GM19467 (cell line): ENCODE results near the gene HDAC4.
"Not testable (repeated sequence)": the region's sequence is repeated elsewhere in the genome, so short reads cannot be mapped to it uniquely, and the experiment has no call there.

Experiments used
- ATAC-seq: cut with Tn5 transposase; IDR thresholded peaks from one replicate; pipeline ENCODE4 v1.9.1; 2021; ENCODE audit warnings: mild to moderate bottlenecking, moderate library complexity; ENCODE audit not compliant: unreplicated experiment

The HDAC4 gene

DNA sequence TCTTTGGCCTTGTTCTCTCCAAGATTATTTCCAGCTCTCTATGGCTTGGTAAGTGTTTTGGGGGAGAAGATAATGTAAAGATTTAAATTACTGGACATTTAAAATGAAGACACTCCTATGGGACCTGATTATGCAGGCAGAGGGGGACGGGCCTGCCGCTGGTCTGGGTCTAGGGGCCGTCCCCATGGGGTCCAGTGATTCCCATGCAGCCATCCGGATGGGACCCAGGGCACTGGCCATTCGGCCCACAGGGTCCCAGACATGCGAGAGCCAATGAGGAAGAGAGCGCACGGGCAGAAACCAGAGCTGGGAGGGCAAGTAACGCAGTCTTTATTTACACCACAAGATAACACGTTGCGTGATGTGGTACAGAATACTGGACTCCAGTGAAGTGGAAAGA lies 353.0 kb downstream of the HDAC4 start:
- no peak for ATAC-seq

DNA sequence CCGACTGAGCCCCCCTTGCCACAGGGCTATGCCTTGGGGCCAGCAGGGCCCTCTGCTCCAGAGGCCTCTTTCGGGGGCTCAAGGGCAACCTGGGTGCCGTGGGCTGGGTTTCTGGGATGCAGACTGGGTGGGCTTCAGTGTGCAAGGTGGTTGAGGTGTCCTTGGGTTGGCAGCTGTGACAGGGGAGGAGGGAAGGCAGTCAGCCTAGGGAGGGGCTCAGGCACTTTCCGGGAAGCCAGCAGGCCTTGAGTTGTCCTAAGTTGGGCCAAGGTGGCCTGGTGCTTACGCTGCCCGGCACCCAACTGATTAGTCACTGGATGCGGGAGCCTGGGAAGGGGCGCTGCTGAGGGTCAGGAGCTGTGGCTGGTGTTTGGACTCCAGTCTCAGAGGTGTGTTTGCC lies 353.4 kb downstream of the HDAC4 start:
- no peak for ATAC-seq

DNA sequence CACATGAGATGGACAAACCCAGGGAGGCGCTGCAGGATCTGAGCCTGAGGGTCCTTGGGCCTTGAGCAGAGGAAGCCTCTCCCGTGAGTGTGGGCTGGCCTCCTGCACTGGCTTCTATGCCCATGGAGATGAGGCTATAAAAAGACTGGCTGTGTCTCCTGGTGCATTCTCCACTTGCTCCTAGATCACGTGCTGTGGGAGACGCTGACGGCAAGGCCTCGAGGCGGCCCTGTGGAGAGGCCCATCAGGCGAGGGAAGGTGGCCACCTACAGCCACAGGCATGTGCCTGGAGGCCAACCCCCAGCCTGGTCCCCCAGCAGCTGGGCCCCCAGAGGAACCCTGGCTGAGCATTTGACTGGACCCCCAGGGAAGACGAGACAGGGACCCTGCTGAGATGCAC lies 354.0 kb downstream of the HDAC4 start:
- ATAC-seq: no peak

DNA sequence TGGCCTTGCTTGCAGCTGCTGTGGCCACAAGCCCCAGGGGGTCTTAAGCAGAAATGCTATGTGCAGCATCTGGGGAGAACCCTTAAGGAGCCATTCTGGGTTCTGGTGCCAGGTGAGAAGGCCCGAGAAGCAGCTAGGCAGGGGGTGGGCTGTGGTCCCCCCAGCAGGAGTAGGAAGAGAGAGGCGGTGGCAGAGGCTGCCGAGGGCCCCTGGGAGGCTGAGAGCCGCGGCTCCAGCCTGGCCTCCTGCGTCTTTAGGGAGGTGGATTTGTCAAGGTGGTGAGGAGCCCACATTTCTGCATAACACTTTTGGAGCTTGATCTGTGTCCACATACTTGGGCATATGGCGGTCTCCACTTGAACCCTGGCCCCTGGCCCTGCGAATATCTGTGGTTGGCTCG lies 356.5 kb downstream of the HDAC4 start:
- ATAC-seq: no peak

DNA sequence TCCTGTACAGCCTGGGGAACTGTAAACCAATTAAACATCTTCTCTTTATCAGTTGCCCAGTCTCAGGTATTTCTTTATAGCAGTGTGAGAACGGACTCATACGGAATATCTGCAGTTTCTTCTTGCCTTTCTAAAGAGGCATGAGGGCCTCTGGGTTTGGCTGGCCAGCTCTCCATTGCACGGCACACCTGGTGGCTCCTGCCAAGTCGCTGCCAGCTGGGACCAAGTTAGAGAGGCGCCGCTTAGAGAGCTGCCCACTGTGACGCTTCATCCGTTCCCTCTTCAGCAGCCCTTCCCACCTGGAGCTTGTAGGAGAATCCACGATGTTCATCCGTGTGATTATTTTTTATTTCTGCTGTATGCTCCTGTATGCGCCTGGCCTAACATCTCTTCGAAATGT lies 357.5 kb downstream of the HDAC4 start:
- no peak for ATAC-seq

DNA sequence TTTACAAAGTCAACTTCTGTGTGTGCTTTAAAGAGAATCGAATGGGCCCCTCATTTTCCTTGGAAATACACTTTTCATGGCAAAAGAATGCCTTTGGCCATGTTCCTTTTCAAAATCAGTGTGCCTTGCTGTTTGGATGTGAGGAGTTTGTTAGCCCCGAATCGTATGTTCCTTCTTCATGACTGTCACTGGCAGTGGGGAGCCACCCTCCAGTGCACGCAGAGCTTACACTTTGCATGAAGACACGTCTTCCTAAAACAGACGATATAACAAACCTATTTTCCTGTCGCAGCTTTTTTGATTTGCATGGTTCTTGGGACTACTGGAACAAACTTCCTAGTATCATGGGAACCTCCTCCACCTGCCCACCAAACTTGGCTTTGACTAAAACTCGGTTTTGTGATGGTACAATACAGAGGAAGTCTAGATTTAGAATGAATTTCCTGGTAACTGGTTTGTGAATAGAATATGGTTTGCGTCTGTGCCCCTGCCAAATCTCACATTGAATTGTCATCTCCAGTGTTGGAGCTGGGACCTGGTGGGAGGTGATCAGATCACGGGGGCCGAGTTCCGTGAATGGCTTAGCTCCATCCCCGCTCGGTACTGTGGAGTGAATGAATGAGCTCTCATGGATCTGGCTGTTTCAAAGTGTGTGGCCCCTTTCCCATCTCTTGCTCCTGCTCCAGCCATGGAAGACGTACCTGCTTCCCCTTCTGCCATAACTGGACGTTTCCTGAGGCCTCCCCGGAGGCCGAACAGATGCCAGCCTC lies 358.1 kb downstream of the HDAC4 start:
- no peak for ATAC-seq

DNA sequence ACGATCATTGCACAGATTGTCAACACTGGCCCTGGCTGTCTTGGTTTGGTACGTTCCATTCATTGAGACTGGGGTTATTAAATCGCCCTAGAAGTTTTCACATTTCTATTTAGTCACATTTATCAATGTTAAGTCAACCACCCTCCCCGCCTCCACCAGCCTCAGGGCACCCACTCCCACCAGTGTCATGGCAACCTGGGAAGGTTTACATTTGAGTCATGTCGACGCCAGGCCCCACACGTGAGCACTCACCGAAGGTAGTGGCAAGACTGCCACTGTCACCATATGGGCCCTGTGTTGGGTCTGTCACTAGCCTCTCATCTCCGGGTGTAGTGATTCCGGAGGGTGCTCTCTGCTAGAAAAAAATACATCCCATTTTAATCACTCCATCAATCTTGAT lies 358.8 kb downstream of the HDAC4 start:
- no peak for ATAC-seq

DNA sequence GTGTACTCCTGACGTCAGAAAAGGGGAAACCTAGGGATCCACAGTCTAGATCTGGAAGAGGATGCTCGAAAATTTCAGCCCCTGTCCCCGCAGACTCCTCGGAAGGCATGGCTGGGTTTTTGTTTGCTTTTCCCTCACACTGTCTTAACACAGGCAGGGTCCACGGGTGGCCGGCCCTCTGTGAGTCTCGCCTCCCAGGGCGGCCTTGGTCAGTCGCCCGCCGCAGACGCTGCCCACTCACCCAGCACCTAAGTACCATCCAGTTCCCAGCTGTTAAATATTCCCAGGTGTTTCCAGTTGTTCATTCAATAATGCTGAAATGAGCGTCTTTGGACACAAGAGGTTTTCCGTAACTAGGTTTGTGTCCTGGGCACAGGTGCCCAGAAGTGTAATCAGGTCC lies 359.8 kb downstream of the HDAC4 start:
- ATAC-seq: no peak

DNA sequence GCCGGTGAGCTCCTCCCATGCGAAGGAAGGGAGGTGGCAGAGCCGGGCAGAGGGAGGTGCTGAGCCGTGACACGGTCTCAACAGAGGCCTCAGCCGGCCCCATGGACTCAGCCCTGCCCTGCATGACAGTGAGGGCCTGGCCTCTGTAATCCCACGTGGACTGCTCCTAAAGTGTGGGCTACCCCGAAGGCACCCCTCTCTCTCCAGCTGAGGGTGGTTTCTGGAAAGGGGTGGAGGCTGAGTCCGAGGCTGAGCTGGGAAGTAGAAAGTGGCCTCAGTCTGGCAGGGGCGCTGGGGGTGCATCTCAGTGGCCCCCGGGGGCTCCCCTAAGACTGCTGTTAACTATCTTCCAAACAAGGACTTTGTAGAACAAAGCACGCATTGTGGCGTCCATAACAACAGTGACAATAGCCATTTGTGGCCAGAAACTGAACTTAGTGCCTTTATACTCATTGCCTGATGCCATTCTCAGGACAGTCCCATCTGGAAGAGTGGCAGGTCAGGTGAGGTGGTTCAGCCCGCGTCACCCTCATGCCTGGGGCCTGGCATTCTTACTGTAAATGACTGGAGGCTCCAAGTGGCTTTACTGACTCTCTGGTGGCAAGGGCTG lies 360.6 kb downstream of the HDAC4 start:
- no peak for ATAC-seq

DNA sequence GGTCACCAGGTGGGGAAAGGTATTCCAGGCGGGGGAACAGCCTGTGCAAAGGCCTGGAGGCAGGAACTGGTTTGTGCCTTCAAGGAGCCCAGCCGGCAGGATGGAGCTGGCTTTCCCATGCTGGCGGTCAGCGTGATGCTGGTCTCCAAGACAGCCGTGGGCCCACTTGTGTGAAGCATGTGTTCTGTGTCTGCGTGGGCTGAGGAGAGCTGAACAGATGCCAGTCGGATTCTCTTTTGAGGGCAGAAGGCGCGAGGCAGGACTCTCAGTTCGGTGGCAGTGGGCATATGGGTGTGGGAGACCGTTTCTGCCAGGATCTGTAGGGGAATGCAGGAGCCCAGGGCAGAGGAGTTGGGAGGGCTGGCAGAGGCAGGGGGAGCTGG lies 361.4 kb downstream of the HDAC4 start:
- no peak for ATAC-seq

DNA sequence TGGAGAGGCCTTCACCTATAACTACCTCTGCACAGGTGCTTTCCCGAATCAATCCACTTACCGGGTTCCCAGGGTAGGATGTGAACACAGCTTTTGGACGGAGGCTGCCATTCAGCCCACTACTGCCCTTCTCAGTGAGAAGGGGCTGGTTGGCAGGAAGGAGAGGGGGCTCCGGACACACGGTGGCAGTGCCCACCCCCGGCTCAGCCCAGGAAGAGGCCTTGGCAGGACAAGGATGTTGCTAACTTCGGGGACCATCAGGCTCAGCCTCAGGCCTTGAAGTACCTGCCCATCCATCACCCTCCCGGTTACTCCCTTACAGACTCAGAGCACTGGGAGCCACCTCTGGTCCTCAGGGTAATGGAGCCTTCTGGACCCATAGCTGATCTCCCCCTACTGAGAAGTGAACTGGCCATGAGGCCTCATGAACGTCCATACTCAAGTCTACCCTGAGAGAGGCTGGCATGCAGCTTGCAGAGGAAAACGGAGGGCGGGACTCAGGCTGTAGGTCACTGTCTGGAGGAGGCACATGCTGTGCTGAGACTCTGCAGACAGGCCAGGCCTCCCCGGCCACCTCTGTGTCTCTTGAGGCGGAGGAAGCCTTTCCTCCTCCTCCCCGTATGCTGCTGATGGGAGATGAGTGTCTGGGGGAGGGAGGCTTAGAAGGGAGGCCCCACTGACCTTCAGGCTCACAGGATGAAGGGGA lies 361.9 kb downstream of the HDAC4 start:
- ATAC-seq: no peak

DNA sequence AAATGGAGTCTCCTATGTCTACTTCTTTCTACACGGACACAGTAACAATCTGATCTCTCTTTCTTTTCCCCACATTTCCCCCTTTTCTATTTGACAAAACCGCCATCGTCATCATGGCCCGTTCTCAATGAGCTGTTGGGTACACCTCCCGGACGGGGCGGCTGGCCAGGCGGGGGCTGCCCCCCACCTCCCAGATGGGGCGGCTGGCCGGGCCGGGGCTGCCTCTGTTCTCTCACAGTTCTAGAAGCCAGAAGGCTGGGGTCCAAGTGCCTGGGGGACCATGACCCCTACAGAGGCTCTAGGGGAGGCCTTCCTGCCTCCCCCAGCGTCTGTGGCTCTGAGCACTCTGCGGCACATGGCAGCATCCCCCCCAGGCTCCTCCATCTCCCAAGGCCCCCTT lies 362.5 kb downstream of the HDAC4 start:
- ATAC-seq: not testable (repeated sequence)

DNA sequence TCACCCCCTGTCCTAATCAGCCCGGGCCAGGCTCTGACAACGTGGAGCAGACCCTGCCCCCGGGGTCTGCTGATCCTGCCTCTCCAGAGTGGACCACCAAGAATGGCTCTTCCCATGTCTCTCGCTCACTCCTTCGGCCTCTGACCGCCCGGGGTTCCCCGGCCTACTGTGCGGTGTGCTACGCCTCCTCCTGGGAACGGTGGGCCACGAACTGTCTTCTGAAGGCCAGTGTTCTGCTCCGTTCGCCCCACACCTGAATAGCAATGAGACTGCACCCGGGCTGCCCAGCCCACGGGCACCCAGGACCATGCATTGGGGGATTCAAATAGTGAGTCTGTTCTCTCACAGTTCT lies 363.3 kb downstream of the HDAC4 start:
- no peak for ATAC-seq

DNA sequence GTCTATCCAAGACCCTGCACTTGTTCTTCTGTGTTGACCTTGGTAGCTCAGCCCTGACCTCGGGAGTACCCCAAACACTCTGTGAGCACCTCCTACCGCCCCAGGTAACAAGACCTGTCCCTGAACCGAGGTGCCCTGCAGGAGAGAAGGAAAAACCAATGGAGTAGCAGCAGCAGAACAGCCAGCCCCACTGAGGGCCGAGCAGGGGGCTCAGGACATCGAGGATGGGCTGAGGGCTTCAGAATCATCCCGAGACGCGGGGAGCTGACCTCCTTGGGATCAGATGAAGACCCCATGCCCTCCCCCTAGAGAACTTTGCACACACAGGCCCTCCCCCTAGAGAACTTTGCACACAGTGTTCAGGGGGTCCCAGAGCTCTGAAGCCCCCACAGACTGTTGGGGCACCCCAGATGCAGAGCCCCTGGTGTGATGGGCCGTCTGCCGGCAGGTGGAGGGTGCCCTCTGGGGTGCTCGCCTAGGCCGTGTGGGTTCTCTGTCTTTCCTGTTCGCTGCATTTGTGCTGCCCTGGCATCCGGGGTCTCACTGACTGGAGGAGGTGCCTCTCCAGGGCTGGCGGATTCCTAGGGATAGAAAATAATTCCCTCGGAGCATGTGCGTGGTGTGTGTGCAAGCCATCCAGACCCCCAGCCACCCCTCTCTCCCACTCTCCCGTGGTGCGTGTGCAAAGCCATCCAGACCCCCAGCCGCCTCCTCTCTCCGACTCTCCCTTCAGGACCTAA lies 363.8 kb downstream of the HDAC4 start:
- ATAC-seq: no peak

DNA sequence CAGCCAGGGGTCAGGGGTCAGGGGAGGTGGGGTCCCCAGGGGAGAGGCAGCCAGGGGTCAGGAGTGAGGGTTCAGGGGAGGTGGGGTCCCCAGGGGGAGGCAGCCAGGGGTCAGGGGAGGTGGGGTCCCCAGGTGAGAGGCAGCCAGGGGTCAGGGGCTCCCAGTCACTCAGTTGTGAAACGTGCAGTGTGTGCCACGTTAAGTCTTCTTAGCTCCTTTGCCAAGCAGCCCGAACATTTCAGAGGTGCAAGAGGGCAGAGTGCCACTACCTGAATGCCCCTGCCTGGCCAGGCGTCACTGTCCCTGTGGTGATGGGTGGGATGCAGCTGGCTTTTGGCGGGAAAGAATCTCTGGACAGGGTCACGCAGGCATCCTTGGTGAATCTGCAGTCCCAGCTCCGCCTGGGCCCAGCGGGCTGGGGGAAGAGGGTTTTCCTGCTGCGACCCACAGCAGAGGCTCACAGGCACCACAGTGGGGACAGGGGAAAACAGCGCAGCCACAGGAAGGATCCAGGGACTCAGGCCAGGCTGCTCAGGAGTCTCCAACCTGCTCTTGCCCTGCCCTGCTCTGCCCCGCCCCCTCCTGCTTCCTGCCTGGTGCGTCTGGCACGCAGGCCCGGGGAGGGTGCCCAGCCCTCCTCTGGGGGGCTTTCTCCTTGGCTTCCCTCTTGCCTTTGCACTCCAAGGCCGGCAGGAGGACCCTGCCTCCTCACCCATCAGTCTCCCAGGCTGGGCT lies 364.7 kb downstream of the HDAC4 start:
- ATAC-seq: no peak

DNA sequence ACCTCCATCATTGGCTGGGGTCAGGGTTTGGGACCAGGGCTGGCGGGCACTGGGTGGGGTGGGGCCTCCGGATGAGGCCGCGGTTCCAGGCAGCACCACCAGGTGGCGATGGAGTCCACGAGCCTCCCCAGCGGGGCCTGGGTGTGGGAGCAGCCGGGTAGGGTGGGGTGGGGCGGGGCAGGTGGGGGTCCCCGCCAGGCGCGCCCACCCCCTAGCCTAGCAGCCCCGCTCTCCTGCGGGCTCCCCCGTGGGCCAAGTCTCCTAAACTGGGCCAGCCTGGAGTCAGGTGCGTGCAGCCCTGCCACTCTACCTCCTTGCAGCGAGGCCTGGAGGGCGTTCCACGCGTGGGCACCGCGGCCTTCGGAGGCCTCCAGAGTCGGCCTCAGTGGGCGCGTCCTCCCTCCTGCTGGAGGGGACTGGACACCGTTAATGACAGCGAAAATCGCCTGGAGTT lies 365.4 kb downstream of the HDAC4 start:
- no peak for ATAC-seq

DNA sequence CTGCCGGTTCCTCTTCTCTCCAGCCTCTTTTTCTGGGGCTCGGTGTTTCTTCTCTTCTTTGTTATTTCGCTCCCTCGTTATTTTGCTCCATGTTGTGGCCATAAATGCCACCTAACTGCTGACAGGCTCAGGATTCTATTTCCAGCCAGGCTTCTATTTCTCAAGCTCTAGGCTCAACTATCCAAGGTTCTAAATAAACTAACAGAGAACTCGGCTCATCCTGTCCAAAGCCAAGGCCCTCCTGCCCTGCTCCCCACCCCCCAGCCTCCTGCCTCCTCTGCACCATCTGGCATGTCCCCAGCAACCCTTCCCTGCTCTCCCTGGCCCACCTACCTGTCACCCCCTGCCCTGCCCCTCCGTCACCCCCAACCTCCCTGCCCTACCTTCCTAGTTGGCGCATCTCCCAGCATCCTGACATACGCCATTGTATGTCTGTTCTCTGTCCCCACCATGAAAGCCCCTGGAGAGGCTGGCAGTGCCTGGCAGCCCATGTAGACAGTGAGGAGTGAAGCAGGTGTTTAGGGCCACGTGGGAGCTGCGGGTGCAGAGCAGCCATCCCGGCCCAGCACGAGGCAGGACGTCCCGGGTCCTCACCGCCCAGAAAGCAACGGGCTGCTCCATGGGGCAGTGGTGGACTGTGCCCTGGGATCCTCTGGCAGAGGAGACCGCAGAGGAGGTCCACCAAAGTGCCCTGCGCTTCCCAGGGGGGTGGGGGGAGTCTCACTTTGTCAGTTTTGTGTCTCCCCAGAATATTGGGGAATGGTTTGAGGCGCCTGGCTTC lies 366.1 kb downstream of the HDAC4 start:
- no peak for ATAC-seq

DNA sequence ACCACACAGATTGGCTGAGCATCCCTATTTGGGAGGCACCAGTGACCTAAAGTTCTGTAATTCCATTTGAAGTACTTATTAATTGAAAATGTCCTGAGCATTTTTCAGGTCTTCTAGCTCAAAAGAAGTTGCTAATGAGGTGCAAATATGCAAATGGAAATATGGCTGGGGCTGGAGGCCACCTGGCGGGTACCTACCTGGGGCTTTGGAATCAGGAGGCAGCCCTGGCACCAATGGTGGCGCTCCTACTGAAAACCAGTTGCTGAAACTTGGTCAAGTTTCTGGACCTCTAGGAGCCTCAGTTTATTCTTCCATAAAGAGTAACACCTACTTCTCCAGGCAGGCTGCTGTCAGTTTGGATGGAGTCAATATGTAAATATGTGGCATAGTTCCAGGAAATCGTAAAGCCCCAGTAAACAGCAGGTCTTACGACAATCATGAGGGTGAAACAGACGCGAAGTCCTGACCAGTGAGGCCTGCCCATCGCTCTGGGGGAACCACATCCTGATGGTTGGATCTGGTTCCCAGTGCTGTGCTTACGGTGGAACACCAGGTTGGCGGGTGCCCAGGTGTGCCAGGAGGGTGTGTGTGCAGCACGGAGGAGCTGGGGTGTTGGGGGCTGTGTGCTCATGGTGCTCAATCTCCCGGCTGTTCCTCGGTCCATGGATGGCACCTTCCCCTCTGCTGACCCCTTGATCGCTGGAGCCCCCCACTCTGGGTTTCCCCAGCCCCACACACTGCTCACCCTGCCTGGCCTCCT lies 366.8 kb downstream of the HDAC4 start:
- ATAC-seq: no peak

DNA sequence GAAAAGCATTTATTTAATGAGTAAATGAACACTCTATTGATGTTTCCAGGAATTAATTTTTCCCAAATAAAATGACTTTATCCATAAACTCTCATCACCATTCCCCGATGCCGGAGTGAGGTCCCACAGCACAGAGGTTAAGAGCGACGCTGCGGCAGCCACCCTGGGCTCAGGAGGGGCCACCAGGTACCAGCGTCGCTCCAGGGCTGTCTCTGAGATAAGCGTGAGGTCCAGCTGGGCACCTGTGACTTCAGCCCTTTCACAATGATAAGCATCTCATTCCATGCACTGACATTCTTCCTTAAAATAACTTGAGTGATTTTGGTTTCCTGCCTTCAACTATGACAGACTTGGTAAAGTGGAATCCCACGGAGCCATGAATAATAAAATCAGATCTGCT lies 370.9 kb downstream of the HDAC4 start:
- ATAC-seq: no peak
